HL-60 (cell line): ENCODE results near the gene NMNAT2.
A peak's percentile ranks its signal among the peaks of the same experiment; 100 is the strongest.

Source experiments
- DNase-seq, 2 experiments: peaks; one replicate each; pipeline ENCODE4 v3.0.0-alpha.2; 2010 to 2020; ENCODE audit warnings: low read depth in 1 of 2, low spot score in 1 of 2
- H3K27ac ChIP-seq: fragments of 250-450 bp; sonication (Bioruptor Pico); replicated peaks from 2 replicates; pipeline ENCODE4 v1.5.1; 2020; ENCODE audit warnings: mild to moderate bottlenecking, moderate library complexity
- H3K27me3 ChIP-seq: fragments of 250-450 bp; sonication (Bioruptor Pico); 2 replicates; pipeline ENCODE4 v1.5.1; 2021; ENCODE audit warnings: mild to moderate bottlenecking, moderate library complexity; ENCODE audit not compliant: insufficient read depth, poor library complexity, severe bottlenecking
- H3K4me3 ChIP-seq: replicated peaks from 2 replicates; pipeline ENCODE4 v1.5.1; 2011; ENCODE audit warnings: mild to moderate bottlenecking, control low read depth, low read length; ENCODE audit not compliant: insufficient read depth
- CTCF ChIP-seq: IDR thresholded peaks from one replicate; pipeline ENCODE4 v1.5.1; 2011; ENCODE audit warnings: low read length, control low read depth, inconsistent platforms; ENCODE audit not compliant: insufficient read depth
- GABPA ChIP-seq: IDR thresholded peaks from 2 replicates; pipeline ENCODE4 v1.6.1; 2012; ENCODE audit warnings: low read depth
- POLR2AphosphoS5 ChIP-seq: IDR thresholded peaks from 2 replicates; pipeline ENCODE4 v1.6.1; 2012; ENCODE audit warnings: low read depth
- SPI1 ChIP-seq: IDR thresholded peaks from 2 replicates; pipeline ENCODE4 v1.6.1; 2012; ENCODE audit warnings: low read depth, mild to moderate bottlenecking, borderline replicate concordance
- TF ChIP-seq, protein P1 (sequence below): IDR thresholded peaks from 2 replicates; pipeline ENCODE4 v1.6.1; 2012; ENCODE audit warnings: low read depth; ENCODE audit not compliant: insufficient replicate concordance

The NMNAT2 gene

DNA sequence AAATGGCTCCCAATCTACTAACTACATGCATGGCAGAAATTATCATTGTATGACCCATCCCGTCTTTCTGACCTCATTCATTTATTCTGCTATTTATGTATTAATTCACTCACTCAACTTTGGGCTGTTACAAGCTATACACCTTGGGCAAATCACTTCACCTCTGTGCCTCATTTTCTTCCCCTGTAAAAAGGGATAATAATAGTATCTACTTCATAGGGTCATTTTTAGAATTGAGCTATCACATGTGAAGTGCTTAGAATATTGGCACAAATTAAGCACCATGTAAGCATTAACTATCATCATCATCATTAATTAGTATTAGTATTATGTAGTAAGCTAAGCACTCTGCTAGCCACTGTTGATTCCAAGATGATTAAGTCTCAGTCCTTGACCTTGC, 52.1 kb downstream of the NMNAT2 start:
- H3K4me3 ChIP-seq, result no peak overlapping the region
- no peak for DNase-seq
- no peak overlapping the region for H3K27ac ChIP-seq
- TF ChIP-seq POLR2AphosphoS5 (no peak), CTCF (no peak), SPI1 (no peak), GABPA (no peak)
- H3K27me3 ChIP-seq, result no peaks in the 10 kb centered on the region

DNA sequence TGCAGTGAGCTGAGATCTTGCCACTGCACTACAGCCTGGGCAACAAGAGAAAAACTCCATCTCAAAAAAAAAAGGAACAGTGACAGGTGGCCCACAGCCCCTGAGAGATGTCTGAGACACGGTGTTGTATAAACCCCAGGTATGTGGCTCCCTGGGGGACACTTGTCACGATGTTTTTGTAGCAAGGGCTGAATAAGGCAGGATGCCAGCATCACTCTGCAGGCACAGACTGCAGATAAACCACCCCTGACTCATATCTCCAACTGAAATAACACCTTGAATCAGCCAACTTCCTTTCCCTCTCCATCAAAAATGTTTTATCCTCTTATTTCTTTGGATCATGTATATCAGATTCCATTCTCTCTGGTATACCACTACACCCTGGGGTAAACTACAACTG, 52.5 kb downstream of the NMNAT2 start:
- TF ChIP-seq GABPA, result no peak
- no peak for TF ChIP-seq SPI1
- no peak for DNase-seq
- H3K27ac ChIP-seq, result no peak overlapping the region

DNA sequence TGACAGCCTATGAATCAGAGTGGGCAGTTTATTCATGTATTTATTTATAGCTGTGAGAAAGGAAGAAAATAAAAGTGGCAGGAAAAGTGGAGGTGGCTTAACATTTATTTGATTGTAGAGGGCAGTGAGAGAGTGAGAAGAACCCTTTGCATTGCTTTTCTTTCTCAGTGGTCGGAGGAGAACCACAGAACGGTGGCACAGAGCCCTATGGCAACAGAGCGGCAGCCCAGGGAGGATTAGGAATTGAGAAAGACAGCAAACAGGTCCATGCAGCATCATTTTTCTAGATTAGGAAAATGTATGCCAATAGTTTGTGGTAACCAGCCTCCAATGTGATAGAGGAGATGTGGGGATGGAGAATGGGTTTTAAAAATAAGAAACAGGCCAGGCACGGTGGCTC, 53.1 kb downstream of the NMNAT2 start:
- no peak overlapping the region for H3K4me3 ChIP-seq
- no peaks in the 10 kb centered on the region for H3K27me3 ChIP-seq
- TF ChIP-seq, protein P1, sequence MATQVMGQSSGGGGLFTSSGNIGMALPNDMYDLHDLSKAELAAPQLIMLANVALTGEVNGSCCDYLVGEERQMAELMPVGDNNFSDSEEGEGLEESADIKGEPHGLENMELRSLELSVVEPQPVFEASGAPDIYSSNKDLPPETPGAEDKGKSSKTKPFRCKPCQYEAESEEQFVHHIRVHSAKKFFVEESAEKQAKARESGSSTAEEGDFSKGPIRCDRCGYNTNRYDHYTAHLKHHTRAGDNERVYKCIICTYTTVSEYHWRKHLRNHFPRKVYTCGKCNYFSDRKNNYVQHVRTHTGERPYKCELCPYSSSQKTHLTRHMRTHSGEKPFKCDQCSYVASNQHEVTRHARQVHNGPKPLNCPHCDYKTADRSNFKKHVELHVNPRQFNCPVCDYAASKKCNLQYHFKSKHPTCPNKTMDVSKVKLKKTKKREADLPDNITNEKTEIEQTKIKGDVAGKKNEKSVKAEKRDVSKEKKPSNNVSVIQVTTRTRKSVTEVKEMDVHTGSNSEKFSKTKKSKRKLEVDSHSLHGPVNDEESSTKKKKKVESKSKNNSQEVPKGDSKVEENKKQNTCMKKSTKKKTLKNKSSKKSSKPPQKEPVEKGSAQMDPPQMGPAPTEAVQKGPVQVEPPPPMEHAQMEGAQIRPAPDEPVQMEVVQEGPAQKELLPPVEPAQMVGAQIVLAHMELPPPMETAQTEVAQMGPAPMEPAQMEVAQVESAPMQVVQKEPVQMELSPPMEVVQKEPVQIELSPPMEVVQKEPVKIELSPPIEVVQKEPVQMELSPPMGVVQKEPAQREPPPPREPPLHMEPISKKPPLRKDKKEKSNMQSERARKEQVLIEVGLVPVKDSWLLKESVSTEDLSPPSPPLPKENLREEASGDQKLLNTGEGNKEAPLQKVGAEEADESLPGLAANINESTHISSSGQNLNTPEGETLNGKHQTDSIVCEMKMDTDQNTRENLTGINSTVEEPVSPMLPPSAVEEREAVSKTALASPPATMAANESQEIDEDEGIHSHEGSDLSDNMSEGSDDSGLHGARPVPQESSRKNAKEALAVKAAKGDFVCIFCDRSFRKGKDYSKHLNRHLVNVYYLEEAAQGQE, result no peak
- TF ChIP-seq GABPA (no peak), POLR2AphosphoS5 (no peak), CTCF (no peak), SPI1 (no peak)
- DNase-seq, result no peak
- peak overlapping the region; percentile 20; the same call in 1 of the 2 replicates for H3K27ac ChIP-seq

More for the DNA sequence above, 52.5 kb downstream of the NMNAT2 start:
- no peaks in the 10 kb centered on the region for H3K27me3 ChIP-seq
- no peak overlapping the region for H3K4me3 ChIP-seq

DNA sequence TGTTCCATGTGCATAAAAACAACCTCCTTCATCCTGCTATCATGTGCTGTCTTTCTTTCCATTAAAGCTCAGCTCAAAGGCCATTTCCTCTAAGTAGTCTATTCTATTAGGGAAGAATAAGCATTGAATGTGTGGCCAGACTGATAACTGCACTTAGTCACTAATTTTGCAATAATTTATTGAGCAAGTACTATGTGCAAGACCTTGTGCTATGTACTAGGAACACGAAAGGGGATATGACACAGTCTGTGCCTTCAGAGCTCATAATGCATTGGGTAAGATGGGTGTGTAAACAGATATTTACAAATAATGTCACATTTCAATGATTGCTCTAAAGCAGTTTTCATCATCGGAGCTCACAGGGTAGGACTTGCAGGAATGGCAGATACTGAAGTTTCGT, 54.2 kb downstream of the NMNAT2 start:
- no peaks in the 10 kb centered on the region for H3K27me3 ChIP-seq
- peak; percentile 66 to 78 for DNase-seq
- H3K27ac ChIP-seq, result peak overlapping the region; percentile 51
- TF ChIP-seq, protein P1, result no peak
- peak; percentile 17; the same call in 1 of the 2 replicates for TF ChIP-seq POLR2AphosphoS5
- H3K4me3 ChIP-seq, result no peak overlapping the region

GRCh38 chr1:183361081-183361480, 57.1 kb downstream of the NMNAT2 start:
- TF ChIP-seq CTCF, result no peak
- no peak for TF ChIP-seq POLR2AphosphoS5
- TF ChIP-seq, protein P1, result no peak
- no peak for TF ChIP-seq GABPA
- TF ChIP-seq SPI1, result no peak
- H3K27me3 ChIP-seq, result no peaks in the 10 kb centered on the region

More at GRCh38 chr1:183361081-183361480, 57.1 kb downstream of the NMNAT2 start:
- Histone ChIP-seq H3K27ac (no peak overlapping the region), H3K4me3 (no peak overlapping the region)
- no peak for DNase-seq
